ENCODE results near the gene WSB2.

DNA sequence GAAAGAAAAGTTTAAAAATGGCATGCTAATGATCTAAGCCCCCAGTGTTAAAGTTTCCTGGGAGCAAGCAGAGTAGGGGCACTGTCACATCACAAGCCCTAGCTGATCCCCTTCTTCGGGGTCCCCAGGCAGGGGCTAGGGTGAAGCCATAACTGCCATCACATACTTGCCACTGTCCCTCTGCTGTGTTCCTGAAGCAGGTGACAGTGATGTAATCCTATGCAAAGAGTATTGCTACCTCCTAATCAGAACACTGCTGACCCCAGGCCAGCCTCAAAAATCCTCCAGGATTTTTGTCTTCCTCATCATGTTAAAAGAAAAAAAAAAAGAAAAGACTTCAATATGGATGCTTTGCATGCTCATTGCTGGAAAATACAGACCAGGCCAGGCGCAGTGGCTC is 45.7 kb downstream of the WSB2 start:
- TF ChIP-seq, protein P1, sequence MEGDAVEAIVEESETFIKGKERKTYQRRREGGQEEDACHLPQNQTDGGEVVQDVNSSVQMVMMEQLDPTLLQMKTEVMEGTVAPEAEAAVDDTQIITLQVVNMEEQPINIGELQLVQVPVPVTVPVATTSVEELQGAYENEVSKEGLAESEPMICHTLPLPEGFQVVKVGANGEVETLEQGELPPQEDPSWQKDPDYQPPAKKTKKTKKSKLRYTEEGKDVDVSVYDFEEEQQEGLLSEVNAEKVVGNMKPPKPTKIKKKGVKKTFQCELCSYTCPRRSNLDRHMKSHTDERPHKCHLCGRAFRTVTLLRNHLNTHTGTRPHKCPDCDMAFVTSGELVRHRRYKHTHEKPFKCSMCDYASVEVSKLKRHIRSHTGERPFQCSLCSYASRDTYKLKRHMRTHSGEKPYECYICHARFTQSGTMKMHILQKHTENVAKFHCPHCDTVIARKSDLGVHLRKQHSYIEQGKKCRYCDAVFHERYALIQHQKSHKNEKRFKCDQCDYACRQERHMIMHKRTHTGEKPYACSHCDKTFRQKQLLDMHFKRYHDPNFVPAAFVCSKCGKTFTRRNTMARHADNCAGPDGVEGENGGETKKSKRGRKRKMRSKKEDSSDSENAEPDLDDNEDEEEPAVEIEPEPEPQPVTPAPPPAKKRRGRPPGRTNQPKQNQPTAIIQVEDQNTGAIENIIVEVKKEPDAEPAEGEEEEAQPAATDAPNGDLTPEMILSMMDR (IDR thresholded peaks at IDR 0.05), result no peak
- no peak for TF ChIP-seq POLR2A (IDR thresholded peaks at IDR 0.05)

Data from uterus (tissue), 2 donors.